ENCODE data around the gene RPL34. TPM values are rescaled to one million over a fixed set of nuclear protein-coding genes. Genes with fewer than 3 reads are reported as not detected.

RPL34 gene
- polyA plus RNA-seq, 1 of the 3 experiments (the other 2 are of a cell fraction), result 2,955 TPM

DNA sequence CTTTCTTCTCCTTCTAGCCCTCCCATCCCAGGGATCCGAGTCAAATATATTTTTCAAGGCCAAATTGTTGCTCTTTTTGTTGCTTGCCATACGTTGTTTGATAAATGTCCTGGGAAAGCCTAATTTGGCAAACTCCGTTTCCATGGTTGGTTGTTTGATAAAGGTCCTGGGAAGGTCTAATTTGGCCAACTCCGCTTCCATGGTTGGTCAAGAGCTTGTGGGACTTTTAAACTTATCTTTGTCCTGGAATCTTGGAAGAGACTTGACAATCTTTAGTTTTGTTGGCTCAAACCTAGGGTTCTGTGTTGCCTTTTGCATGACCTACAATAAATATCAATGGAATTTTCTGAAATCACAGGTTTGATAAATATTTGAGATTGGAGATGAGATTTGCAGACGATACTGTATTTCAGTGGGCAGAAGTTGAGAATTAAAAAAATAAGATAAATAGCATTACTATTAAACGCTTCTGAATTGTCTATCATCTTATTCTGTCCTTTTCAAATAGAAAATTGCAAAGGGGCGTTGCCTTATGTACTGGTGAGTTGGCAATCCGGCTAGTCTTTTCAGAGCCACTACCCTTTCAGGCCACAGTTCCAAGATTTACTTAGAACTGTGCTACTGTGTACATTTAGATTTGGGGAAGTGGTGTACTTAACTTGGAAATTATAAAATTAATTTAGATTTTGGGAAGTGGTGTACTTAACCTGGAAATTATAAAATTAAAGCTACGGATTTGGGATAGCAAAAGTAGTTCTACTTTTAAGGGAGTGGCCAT, 30.8 kb downstream of the RPL34 start (continued):
- TF ChIP-seq, protein P1, sequence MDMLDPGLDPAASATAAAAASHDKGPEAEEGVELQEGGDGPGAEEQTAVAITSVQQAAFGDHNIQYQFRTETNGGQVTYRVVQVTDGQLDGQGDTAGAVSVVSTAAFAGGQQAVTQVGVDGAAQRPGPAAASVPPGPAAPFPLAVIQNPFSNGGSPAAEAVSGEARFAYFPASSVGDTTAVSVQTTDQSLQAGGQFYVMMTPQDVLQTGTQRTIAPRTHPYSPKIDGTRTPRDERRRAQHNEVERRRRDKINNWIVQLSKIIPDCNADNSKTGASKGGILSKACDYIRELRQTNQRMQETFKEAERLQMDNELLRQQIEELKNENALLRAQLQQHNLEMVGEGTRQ (IDR thresholded peaks at IDR 0.05; ENCODE audit: borderline replicate concordance, low read depth, low read length), result no peak
- TF ChIP-seq GABPA (IDR thresholded peaks at IDR 0.05; ENCODE audit: low read depth), result no peak

DNA sequence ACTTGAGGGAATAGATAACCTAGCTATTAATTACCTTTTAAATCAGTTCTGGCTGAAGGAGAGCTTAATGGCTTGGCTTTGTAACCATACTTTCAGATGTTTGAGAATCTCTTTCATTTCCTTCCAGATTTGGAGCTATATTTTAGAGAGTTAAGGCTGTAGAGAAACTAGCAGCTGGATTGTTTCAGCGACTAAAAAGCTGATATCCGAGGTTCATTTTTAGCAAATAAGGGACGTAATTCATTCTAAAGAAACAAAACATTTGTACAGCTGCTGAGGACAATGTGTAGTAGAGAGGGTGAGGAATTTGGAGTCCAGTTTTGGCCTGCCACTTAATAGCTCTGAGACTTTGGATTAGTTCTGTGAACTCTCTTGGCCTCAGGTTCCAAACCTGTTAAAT, 42.3 kb downstream of the RPL34 start:
- ChIA-PET CTCF (no interaction called here), POLR2A (no interaction called here)
- Histone ChIP-seq H4K20me1 (ENCODE audit: insufficient read depth) (peaks cover 16% of the 10 kb centered on the region), H3K79me2 (ENCODE audit: insufficient read depth) (peaks cover 74% of the 10 kb centered on the region), H3K36me3 (replicated peaks in 1 of 2; ENCODE audit: control insufficient read depth in 1 of 2, insufficient read depth in 2 of 2, low read length in 1 of 2) (peaks cover 42 to 88% of the 10 kb centered on the region in 2 experiments), H3K27me3 (ENCODE audit: insufficient read depth) (no peaks in the 10 kb centered on the region), H3K9ac (no peak overlapping the region), H3K4me3 (ENCODE audit: low read depth in 2 of 2, low read length in 1 of 2) (no peak overlapping the region), H3F3A (replicated peaks; ENCODE audit: insufficient read depth) (peaks cover 18% of the 10 kb centered on the region), H3K9me3 (no peaks in the 10 kb centered on the region), H3K4me2 (no peak overlapping the region), H3K9me2 (no peaks in the 10 kb centered on the region), H2AFZ (ENCODE audit: low read depth) (no peak overlapping the region), H3K27ac (ENCODE audit: low read depth in 2 of 2, low read length in 1 of 2) (no peak overlapping the region), H3K4me1 (ENCODE audit: control insufficient read depth in 1 of 2, insufficient read depth in 2 of 2, low read depth in 1 of 2, low read length in 1 of 2) (no peaks in the 10 kb centered on the region)
- no peak for TF ChIP-seq JUND (IDR thresholded peaks at IDR 0.05)
- TF ChIP-seq TEAD4 (IDR thresholded peaks at IDR 0.05; ENCODE audit: borderline replicate concordance, insufficient read depth), result no peak
- no peak for TF ChIP-seq EP300 (IDR thresholded peaks at IDR 0.05; ENCODE audit: borderline replicate concordance in 1 of 2, low read depth in 1 of 2, low read length in 1 of 2)
- TF ChIP-seq GATA2 (CRISPR knock-in tag; IDR thresholded peaks at IDR 0.05), result no peak
- TF ChIP-seq FOXM1 (IDR thresholded peaks at IDR 0.05; ENCODE audit: low read depth), result no peak
- TF ChIP-seq NRF1 (IDR thresholded peaks at IDR 0.05; ENCODE audit: low read depth, low read length), result no peak
- no peak for TF ChIP-seq SIN3A (IDR thresholded peaks at IDR 0.05; ENCODE audit: borderline replicate concordance, low read depth, low read length)
- TF ChIP-seq CHD2 (IDR thresholded peaks at IDR 0.05; ENCODE audit: low read length, partially characterized antibody), result no peak
- TF ChIP-seq, protein P1 (IDR thresholded peaks at IDR 0.05; ENCODE audit: borderline replicate concordance, low read depth, low read length), result no peak
- TF ChIP-seq MEF2A (IDR thresholded peaks at IDR 0.05; ENCODE audit: borderline replicate concordance, low read depth), result no peak
- no peak for DNase-seq
- 98% methylated on average over 3 of the region's 3 CpGs for WGBS (ENCODE audit: low lambda C conversion rate)

DNA sequence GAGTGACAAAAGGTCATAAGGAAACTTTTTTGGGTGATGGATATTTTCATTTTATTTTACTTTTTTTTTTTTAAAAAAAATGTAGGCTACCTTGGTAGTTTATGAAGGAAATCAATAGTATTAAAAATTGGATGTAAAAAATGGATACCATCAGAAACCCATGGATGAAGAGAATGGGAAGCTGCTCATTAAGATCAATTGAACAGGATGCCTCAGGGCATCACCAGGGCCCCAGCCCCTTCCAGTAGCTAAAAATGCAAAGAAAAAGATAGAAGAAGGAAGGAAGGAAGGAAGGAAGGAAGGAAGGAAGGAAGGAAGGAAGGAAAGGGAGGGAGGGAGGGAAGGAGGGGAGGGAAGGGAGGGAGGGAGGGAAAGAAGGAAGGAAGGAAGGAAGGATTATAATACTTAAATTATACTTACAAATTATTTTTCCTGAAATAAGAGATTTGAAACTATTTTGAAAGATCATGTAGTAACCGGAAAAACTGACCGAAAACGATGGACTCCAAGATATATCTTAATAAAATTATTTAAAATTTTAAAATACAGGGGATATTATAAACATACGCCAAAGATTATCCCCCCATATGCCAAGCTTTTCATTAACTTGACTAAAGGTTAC, 54.1 kb downstream of the RPL34 start:
- TF ChIP-seq RAD21 (IDR thresholded peaks at IDR 0.05; ENCODE audit: low read length) (no peak), FOXJ3 (CRISPR knock-in tag; IDR thresholded peaks at IDR 0.05) (no peak), EP300 (IDR thresholded peaks at IDR 0.05; ENCODE audit: borderline replicate concordance in 1 of 2, low read depth in 1 of 2, low read length in 1 of 2) (no peak), SMC3 (IDR thresholded peaks at IDR 0.05; ENCODE audit: low read depth, low read length) (no peak), POLR2AphosphoS5 (IDR thresholded peaks at IDR 0.05; ENCODE audit: low read depth, low read length) (no peak), NRF1 (IDR thresholded peaks at IDR 0.05; ENCODE audit: low read depth, low read length) (no peak)
- TF ChIP-seq, protein P2, sequence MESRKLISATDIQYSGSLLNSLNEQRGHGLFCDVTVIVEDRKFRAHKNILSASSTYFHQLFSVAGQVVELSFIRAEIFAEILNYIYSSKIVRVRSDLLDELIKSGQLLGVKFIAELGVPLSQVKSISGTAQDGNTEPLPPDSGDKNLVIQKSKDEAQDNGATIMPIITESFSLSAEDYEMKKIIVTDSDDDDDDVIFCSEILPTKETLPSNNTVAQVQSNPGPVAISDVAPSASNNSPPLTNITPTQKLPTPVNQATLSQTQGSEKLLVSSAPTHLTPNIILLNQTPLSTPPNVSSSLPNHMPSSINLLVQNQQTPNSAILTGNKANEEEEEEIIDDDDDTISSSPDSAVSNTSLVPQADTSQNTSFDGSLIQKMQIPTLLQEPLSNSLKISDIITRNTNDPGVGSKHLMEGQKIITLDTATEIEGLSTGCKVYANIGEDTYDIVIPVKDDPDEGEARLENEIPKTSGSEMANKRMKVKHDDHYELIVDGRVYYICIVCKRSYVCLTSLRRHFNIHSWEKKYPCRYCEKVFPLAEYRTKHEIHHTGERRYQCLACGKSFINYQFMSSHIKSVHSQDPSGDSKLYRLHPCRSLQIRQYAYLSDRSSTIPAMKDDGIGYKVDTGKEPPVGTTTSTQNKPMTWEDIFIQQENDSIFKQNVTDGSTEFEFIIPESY (IDR thresholded peaks at IDR 0.05; ENCODE audit: borderline replicate concordance, low read depth), result no peak
- TF ChIP-seq, protein P3, sequence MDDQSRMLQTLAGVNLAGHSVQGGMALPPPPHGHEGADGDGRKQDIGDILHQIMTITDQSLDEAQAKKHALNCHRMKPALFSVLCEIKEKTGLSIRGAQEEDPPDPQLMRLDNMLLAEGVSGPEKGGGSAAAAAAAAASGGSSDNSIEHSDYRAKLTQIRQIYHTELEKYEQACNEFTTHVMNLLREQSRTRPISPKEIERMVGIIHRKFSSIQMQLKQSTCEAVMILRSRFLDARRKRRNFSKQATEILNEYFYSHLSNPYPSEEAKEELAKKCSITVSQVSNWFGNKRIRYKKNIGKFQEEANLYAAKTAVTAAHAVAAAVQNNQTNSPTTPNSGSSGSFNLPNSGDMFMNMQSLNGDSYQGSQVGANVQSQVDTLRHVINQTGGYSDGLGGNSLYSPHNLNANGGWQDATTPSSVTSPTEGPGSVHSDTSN (IDR thresholded peaks at IDR 0.05), result no peak
- POLR2A ChIA-PET, result no interaction called here
- CTCF ChIA-PET, result interaction anchor here (1.4 to 1.7 kb wide), 2 partner anchors 9 to 10 kb away, joined by 4 to 5 read pairs; no protein-coding TSS in a partner anchor

More for the DNA sequence above, 54.1 kb downstream of the RPL34 start:
- Histone ChIP-seq H3K36me3 (replicated peaks in 1 of 2; ENCODE audit: control insufficient read depth in 1 of 2, insufficient read depth in 2 of 2, low read length in 1 of 2) (peaks cover 11 to 19% of the 10 kb centered on the region in 2 experiments), H3K27me3 (ENCODE audit: insufficient read depth) (no peaks in the 10 kb centered on the region), H3K9ac (no peak overlapping the region), H2AFZ (ENCODE audit: low read depth) (no peak overlapping the region), H3K4me2 (no peak overlapping the region), H3K4me3 (ENCODE audit: low read depth in 2 of 2, low read length in 1 of 2) (no peak overlapping the region), H3K9me3 (no peaks in the 10 kb centered on the region), H3K9me2 (0 out of 2 replicates have a peak, but pooled peaks cover 3% of the 10 kb centered on the region), H3K4me1 (ENCODE audit: control insufficient read depth in 1 of 2, insufficient read depth in 2 of 2, low read depth in 1 of 2, low read length in 1 of 2) (no peaks in the 10 kb centered on the region), H3K79me2 (ENCODE audit: insufficient read depth) (no peaks in the 10 kb centered on the region), H3F3A (replicated peaks; ENCODE audit: insufficient read depth) (no peaks in the 10 kb centered on the region), H3K27ac (ENCODE audit: low read depth in 2 of 2, low read length in 1 of 2) (no peak overlapping the region), H4K20me1 (ENCODE audit: insufficient read depth) (no peaks in the 10 kb centered on the region)
- 68% methylated on average over 4 of the region's 4 CpGs for WGBS (ENCODE audit: low lambda C conversion rate)
- no peak for DNase-seq

Measured in SK-N-SH (cell line).